ENCODE results near the gene RUNX3.

Gene RUNX3

GRCh38 chr1:24948079-24948827 lies 18.2 kb upstream of the RUNX3 start:
- no peak overlapping the region for H3K27ac ChIP-seq (replicated peaks; ENCODE audit: low read length)
- H2BK120ac ChIP-seq (ENCODE audit: low read depth, low read length): no peak overlapping the region
- H3K4me3 ChIP-seq (ENCODE audit: low read length in 2 of 2): no peak overlapping the region
- peak overlapping the region; percentile 83 for H2BK15ac ChIP-seq (ENCODE audit: low read length)
- no peak overlapping the region for H2BK12ac ChIP-seq (ENCODE audit: low read length)
- no peak overlapping the region for H4K8ac ChIP-seq (ENCODE audit: low read depth, low read length)
- H3K14ac ChIP-seq (ENCODE audit: low read length): no peak overlapping the region
- peak overlapping the region; percentile 85 for H3K18ac ChIP-seq (ENCODE audit: low read length)
- H3K36me3 ChIP-seq (replicated peaks in 1 of 2; ENCODE audit: control insufficient read depth in 2 of 2, insufficient read depth in 2 of 2, low read length in 2 of 2): no peaks in the 10 kb centered on the region
- H3K9me3 ChIP-seq (replicated peaks in 1 of 2; ENCODE audit: control insufficient read depth in 2 of 2, insufficient read depth in 1 of 2, low read depth in 1 of 2, low read length in 2 of 2): no peaks in the 10 kb centered on the region
- H3K4me2 ChIP-seq (ENCODE audit: insufficient read depth, low read length, poor library complexity, severe bottlenecking): no peak overlapping the region
- H2AFZ ChIP-seq (ENCODE audit: low read length): no peak overlapping the region
- H2AK5ac ChIP-seq (ENCODE audit: low read depth, low read length): peak overlapping the region; percentile 58
- no peak overlapping the region for H3K4ac ChIP-seq (ENCODE audit: low read length)
- H3K4me1 ChIP-seq (ENCODE audit: control insufficient read depth in 2 of 2, insufficient read depth in 1 of 2, low read depth in 1 of 2, low read length in 2 of 2): peaks cover 0 to 4% of the 10 kb centered on the region in 2 donors
- H3K23ac ChIP-seq (ENCODE audit: low read depth, low read length, poor library complexity): peak overlapping the region; percentile 25
- H3K79me1 ChIP-seq (ENCODE audit: low read depth, low read length): no peaks in the 10 kb centered on the region
- DNase-seq (ENCODE audit: low spot score): no peak
- H3K9ac ChIP-seq (ENCODE audit: low read depth, low read length, poor library complexity): peak overlapping the region; percentile 74
- WGBS, 2 donors (ENCODE audit: extremely low coverage in 2 of 2, insufficient read length in 2 of 2, insufficient replicate concordance in 1 of 2): no CpG with 5 or more reads among the region's 9 CpGs
- no peak overlapping the region for H2BK5ac ChIP-seq (ENCODE audit: low read length)
- H3K27me3 ChIP-seq (ENCODE audit: control insufficient read depth in 3 of 3, insufficient read depth in 3 of 3, low read depth in 1 of 3, low read length in 3 of 3): peaks cover 0 to 23% (median 0%) of the 10 kb centered on the region in 3 experiments
- no peak overlapping the region for H4K91ac ChIP-seq (ENCODE audit: low read depth, low read length, poor library complexity)

- Histone ChIP-seq H3K27ac (replicated peaks; ENCODE audit: low read length) (no peak overlapping the region), H2BK120ac (ENCODE audit: low read depth, low read length) (no peak overlapping the region), H3K36me3 (replicated peaks in 1 of 2; ENCODE audit: control insufficient read depth in 2 of 2, insufficient read depth in 2 of 2, low read length in 2 of 2) (no peaks in the 10 kb centered on the region), H2AFZ (ENCODE audit: low read length) (no peak overlapping the region), H3K23ac (ENCODE audit: low read depth, low read length, poor library complexity) (no peak overlapping the region), H3K14ac (ENCODE audit: low read length) (no peak overlapping the region), H3K4me3 (ENCODE audit: low read length in 2 of 2) (no peak overlapping the region), H3K27me3 (ENCODE audit: control insufficient read depth in 3 of 3, insufficient read depth in 3 of 3, low read depth in 1 of 3, low read length in 3 of 3) (peaks cover 0 to 25% (median 0%) of the 10 kb centered on the region in 3 experiments), H3K4me2 (ENCODE audit: insufficient read depth, low read length, poor library complexity, severe bottlenecking) (no peak overlapping the region), H4K8ac (ENCODE audit: low read depth, low read length) (no peak overlapping the region), H3K79me1 (ENCODE audit: low read depth, low read length) (no peaks in the 10 kb centered on the region), H3K4ac (ENCODE audit: low read length) (no peak overlapping the region), H4K91ac (ENCODE audit: low read depth, low read length, poor library complexity) (no peak overlapping the region), H2BK5ac (ENCODE audit: low read length) (no peak overlapping the region), H3K9ac (ENCODE audit: low read depth, low read length, poor library complexity) (no peak overlapping the region), H2BK12ac (ENCODE audit: low read length) (no peak overlapping the region), H3K4me1 (ENCODE audit: control insufficient read depth in 2 of 2, insufficient read depth in 1 of 2, low read depth in 1 of 2, low read length in 2 of 2) (peaks cover 0 to 4% of the 10 kb centered on the region in 2 donors), H2BK15ac (ENCODE audit: low read length) (peak overlapping the region; percentile 31), H3K9me3 (replicated peaks in 1 of 2; ENCODE audit: control insufficient read depth in 2 of 2, insufficient read depth in 1 of 2, low read depth in 1 of 2, low read length in 2 of 2) (no peaks in the 10 kb centered on the region), H2AK5ac (ENCODE audit: low read depth, low read length) (no peak overlapping the region), H3K18ac (ENCODE audit: low read length) (no peak overlapping the region)
- WGBS, 2 donors (ENCODE audit: extremely low coverage in 2 of 2, insufficient read length in 2 of 2, insufficient replicate concordance in 1 of 2): no CpG with 5 or more reads among the region's 13 CpGs
- no peak for DNase-seq (ENCODE audit: low spot score)
Measured at GRCh38 chr1:24946861-24947658, 17.0 kb upstream of the RUNX3 start.

DNA sequence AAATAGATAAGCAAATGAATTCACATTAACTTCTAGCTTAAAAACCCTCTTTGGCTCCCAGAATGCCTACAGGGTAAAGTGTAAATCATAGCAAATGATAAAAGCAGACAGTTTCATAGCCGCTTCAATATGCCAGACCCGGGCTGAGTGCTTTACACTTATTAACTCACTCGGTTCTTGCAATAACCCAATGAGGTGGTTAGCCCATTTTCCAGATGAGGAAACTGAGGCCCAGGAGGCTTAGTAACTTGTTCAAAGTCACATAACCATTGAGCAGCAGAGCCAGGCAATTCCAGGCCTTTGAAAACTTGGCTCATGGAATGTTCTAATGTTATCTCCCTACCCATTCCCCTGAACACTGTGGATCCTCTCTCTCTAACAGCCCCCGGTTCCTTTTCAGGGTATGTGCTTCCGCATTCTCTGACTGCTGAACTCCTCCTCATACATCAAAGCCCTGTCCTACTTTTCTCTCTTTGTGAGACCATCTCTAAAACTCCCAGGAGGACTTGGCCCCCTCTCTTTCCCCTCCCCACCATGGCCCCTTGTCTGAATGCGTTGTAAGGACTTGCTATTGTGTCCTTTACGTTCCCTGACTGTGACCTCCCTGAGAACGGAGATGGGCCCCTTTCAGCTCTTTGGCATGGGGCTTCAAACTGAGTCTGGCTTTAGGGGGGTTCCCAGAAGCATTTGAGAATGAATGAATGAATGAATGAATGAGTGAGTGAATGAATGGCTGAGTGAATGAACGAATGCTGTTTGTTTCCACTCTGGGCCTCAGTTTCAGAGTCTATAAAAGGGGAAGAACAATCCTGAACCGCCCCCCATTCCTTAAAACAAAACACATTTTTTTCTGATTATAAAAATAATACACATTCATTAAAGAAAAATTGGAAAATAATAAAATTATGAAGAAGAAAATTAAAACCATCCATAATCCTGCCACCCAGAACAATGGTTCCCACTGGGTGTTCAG lies 15.6 kb upstream of the RUNX3 start:
- no peak for DNase-seq (ENCODE audit: low spot score)
- H2BK120ac ChIP-seq (ENCODE audit: low read depth, low read length): no peak overlapping the region
- H3K14ac ChIP-seq (ENCODE audit: low read length): no peak overlapping the region
- H3K36me3 ChIP-seq (replicated peaks in 1 of 2; ENCODE audit: control insufficient read depth in 2 of 2, insufficient read depth in 2 of 2, low read length in 2 of 2): no peaks in the 10 kb centered on the region
- H3K79me1 ChIP-seq (ENCODE audit: low read depth, low read length): no peaks in the 10 kb centered on the region
- no peak overlapping the region for H3K23ac ChIP-seq (ENCODE audit: low read depth, low read length, poor library complexity)
- WGBS, 2 donors (ENCODE audit: extremely low coverage in 2 of 2, insufficient read length in 2 of 2, insufficient replicate concordance in 1 of 2): no CpG with 5 or more reads among the region's 10 CpGs
- H2AFZ ChIP-seq (ENCODE audit: low read length): no peak overlapping the region
- no peak overlapping the region for H3K27ac ChIP-seq (replicated peaks; ENCODE audit: low read length)
- no peak overlapping the region for H4K8ac ChIP-seq (ENCODE audit: low read depth, low read length)
- H3K4ac ChIP-seq (ENCODE audit: low read length): no peak overlapping the region
- H2BK5ac ChIP-seq (ENCODE audit: low read length): no peak overlapping the region
- no peak overlapping the region for H3K18ac ChIP-seq (ENCODE audit: low read length)
- H2AK5ac ChIP-seq (ENCODE audit: low read depth, low read length): peak overlapping the region; percentile 1
- no peak overlapping the region for H3K4me2 ChIP-seq (ENCODE audit: insufficient read depth, low read length, poor library complexity, severe bottlenecking)
- H2BK15ac ChIP-seq (ENCODE audit: low read length): no peak overlapping the region
- H3K4me1 ChIP-seq (ENCODE audit: control insufficient read depth in 2 of 2, insufficient read depth in 1 of 2, low read depth in 1 of 2, low read length in 2 of 2): peaks cover 0 to 4% of the 10 kb centered on the region in 2 donors
- no peaks in the 10 kb centered on the region for H3K9me3 ChIP-seq (replicated peaks in 1 of 2; ENCODE audit: control insufficient read depth in 2 of 2, insufficient read depth in 1 of 2, low read depth in 1 of 2, low read length in 2 of 2)
- no peak overlapping the region for H3K9ac ChIP-seq (ENCODE audit: low read depth, low read length, poor library complexity)
- H2BK12ac ChIP-seq (ENCODE audit: low read length): no peak overlapping the region
- H4K91ac ChIP-seq (ENCODE audit: low read depth, low read length, poor library complexity): no peak overlapping the region
- no peak overlapping the region for H3K4me3 ChIP-seq (ENCODE audit: low read length in 2 of 2)
- peaks cover 0 to 37% (median 0%) of the 10 kb centered on the region in 3 experiments for H3K27me3 ChIP-seq (ENCODE audit: control insufficient read depth in 3 of 3, insufficient read depth in 3 of 3, low read depth in 1 of 3, low read length in 3 of 3)
